ENCODE data around the gene GOLGA6L24.
"Not testable (repeated sequence)": the region's sequence is repeated elsewhere in the genome, so short reads cannot be mapped to it uniquely, and the experiment has no call there.

- TF ChIP-seq MYC (IDR thresholded peaks at IDR 0.05; ENCODE audit: borderline replicate concordance, low read length); POLR2A (IDR thresholded peaks at IDR 0.05; ENCODE audit: low read length); CTCF (IDR thresholded peaks at IDR 0.05); ELK1 (IDR thresholded peaks at IDR 0.05; ENCODE audit: low read depth, low read length); NFE2L2 (conservative IDR thresholded peaks at IDR 0.05; ENCODE audit: low read length); HDAC2 (IDR thresholded peaks at IDR 0.05); ZFP36 (IDR thresholded peaks at IDR 0.05; ENCODE audit: borderline replicate concordance, partially characterized antibody): not testable (repeated sequence)
These were observed 39.8 kb downstream of the GOLGA6L24 start for GRCh38 chr15:28318122-28318521.
